ENCODE results near the gene SNRNP40.

DNA sequence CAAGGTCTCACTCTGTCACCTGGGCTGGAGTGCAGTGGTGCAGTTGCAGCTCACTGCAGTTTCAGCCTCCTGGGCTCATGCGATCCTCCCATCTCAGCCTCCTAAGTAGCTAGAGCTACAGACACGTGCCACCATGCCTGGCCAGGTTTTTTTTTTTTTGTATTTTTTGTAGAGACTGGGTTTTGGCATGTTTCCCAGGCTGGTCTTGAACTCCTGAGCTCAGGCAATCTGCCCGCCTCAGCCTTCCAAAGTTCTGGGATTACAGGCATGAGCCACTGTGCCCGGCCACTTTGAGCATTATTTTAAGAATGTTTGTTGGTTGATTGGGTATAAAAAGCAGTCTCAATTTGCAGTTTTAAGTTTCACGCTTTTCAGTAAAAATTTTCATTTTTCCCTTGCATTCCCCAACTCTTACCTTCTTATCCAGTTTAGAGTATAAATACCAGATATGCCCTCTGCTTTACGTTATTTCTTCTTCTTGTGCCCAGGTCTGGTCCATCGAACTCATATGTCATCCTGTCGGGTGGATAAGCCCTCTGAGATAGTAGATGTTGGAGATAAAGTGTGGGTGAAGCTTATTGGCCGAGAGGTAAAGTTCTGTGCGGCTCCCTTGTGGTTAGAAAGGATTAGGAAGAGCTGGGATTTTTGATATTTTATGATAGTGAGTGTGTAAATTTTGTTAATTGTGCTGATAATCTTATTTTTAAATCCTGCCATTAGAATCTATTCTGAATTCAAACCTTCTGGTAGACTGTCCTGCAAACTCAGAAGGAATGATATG lies 40.3 kb upstream of the SNRNP40 start:
- TF ChIP-seq GATA2 (IDR thresholded peaks at IDR 0.05; ENCODE audit: low read depth, low read length) (peak; percentile 69; the same call in 1 of the 2 replicates), GATA3 (IDR thresholded peaks at IDR 0.05; ENCODE audit: low read depth, low read length) (peak; percentile 62; the same call in 1 of the 2 replicates)

Data from SH-SY5Y (cell line).